GM13976 (cell line): ENCODE results near the gene DSTN.

Experiments used
- DNase-seq: peaks from one replicate; pipeline ENCODE4 v3.0.0; 2012; ENCODE audit warnings: low spot score
- in situ Hi-C: fragments of 300-500 bp; cut with MboI; formaldehyde crosslinking; loops from one replicate; pipeline ENCODE4 v1.12.0; 2022; ENCODE audit warnings: low sequenced_read_pairs, mixed read lengths, inconsistent platforms; ENCODE audit not compliant: unreplicated experiment
- TF ChIP-seq, protein P1 (sequence below): IDR thresholded peaks from 2 replicates; pipeline ENCODE4 v1.5.1; 2012; ENCODE audit warnings: borderline replicate concordance, mild to moderate bottlenecking; ENCODE audit not compliant: insufficient read depth; ENCODE audit errors: extremely low read depth, missing control alignments, control extremely low read depth

Gene DSTN

GRCh38 chr20:17558154-17558940 lies 11.5 kb upstream of the DSTN start:
- in situ Hi-C loops, result no loop called here
- no peak for DNase-seq
- TF ChIP-seq, protein P1, sequence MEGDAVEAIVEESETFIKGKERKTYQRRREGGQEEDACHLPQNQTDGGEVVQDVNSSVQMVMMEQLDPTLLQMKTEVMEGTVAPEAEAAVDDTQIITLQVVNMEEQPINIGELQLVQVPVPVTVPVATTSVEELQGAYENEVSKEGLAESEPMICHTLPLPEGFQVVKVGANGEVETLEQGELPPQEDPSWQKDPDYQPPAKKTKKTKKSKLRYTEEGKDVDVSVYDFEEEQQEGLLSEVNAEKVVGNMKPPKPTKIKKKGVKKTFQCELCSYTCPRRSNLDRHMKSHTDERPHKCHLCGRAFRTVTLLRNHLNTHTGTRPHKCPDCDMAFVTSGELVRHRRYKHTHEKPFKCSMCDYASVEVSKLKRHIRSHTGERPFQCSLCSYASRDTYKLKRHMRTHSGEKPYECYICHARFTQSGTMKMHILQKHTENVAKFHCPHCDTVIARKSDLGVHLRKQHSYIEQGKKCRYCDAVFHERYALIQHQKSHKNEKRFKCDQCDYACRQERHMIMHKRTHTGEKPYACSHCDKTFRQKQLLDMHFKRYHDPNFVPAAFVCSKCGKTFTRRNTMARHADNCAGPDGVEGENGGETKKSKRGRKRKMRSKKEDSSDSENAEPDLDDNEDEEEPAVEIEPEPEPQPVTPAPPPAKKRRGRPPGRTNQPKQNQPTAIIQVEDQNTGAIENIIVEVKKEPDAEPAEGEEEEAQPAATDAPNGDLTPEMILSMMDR, result no peak

- DNase-seq, result no peak
- TF ChIP-seq, protein P1, result no peak
- in situ Hi-C loops, result no loop called here
Measured at GRCh38 chr20:17558941-17559304, 11.0 kb upstream of the DSTN start.

DNA sequence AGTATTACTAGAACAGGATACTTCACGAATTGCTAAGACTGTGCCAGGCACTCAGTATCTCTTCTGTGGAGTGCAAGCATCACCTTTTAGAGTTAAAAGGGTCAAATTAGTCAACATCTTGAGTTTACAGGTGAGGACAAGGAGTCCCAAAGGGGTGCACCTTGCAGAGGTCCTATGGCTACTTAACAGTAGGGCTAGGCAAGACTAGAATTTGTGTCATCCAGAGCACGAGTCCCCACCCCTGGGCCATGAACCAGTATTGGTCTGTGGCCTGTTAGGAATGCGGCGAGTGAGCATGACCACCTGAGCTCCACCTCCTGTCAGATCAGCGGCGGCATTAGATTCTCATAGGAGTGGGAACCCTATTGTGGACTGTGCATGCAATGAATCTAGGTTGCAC lies 10.5 kb upstream of the DSTN start:
- in situ Hi-C loops, result no loop called here
- TF ChIP-seq, protein P1, result no peak
- DNase-seq, result no peak

- in situ Hi-C loops, result no loop called here
- DNase-seq, result no peak
- TF ChIP-seq, protein P1, result no peak
Measured at GRCh38 chr20:17560344-17561074, 9.4 kb upstream of the DSTN start.

GRCh38 chr20:17562804-17563305 lies 7.0 kb upstream of the DSTN start:
- in situ Hi-C loops, result no loop called here
- DNase-seq, result no peak
- TF ChIP-seq, protein P1, result no peak

GRCh38 chr20:17565169-17565845 lies 4.6 kb upstream of the DSTN start:
- TF ChIP-seq, protein P1, result no peak
- DNase-seq, result no peak
- in situ Hi-C loops, result no loop called here
